HepG2 (cell line): ENCODE measurements around the gene VAC14. TPM values are rescaled to one million over a fixed set of nuclear protein-coding genes. Genes with fewer than 3 reads are reported as not detected.

Source experiments
- EHMT2 ChIP-seq: fragments of 200-600 bp; sonication (generic); IDR thresholded peaks from 2 replicates; pipeline ENCODE4 v1.7.0; 2017; ENCODE audit warnings: antibody characterized with exemption, low read depth, low read length, borderline replicate concordance
- GPN1 ChIP-seq: sonication (generic); formaldehyde crosslinking; IDR thresholded peaks from 2 replicates; pipeline ENCODE4 v1.5.1; 2020; ENCODE audit warnings: missing genetic modification reagents, borderline replicate concordance
- IRF9 ChIP-seq: sonication (generic); formaldehyde crosslinking; IDR thresholded peaks from 2 replicates; pipeline ENCODE4 v1.8.0; 2022; ENCODE audit warnings: missing genetic modification reagents, mild to moderate bottlenecking, borderline replicate concordance
- KLF9 ChIP-seq: IDR thresholded peaks from 2 replicates; pipeline ENCODE4 v1.6.1; 2016; ENCODE audit warnings: low read depth
- MTA3 ChIP-seq: sonication (generic); formaldehyde crosslinking; IDR thresholded peaks from 2 replicates; pipeline ENCODE4 v1.4.0; 2020; ENCODE audit warnings: missing genetic modification reagents
- NRL ChIP-seq: sonication (generic); formaldehyde crosslinking; IDR thresholded peaks from 2 replicates; pipeline ENCODE4 v1.5.0; 2020; ENCODE audit warnings: missing genetic modification reagents, mild to moderate bottlenecking, moderate library complexity, borderline replicate concordance
- PHF5A ChIP-seq: IDR thresholded peaks from one replicate; pipeline ENCODE4 v1.6.1; 2018; ENCODE audit warnings: low read depth, missing genetic modification reagents; ENCODE audit not compliant: unreplicated experiment
- PRMT3 ChIP-seq: sonication (generic); formaldehyde crosslinking; IDR thresholded peaks from 2 replicates; pipeline ENCODE4 v1.8.1; 2022; ENCODE audit warnings: low read depth, mild to moderate bottlenecking, moderate library complexity, missing genetic modification reagents, borderline replicate concordance
- SAP130 ChIP-seq: IDR thresholded peaks from 2 replicates; pipeline ENCODE4 v1.6.1; 2016; ENCODE audit warnings: low read depth
- SIX1 ChIP-seq: sonication (generic); formaldehyde crosslinking; IDR thresholded peaks from 2 replicates; pipeline ENCODE4 v1.4.0; 2020; ENCODE audit warnings: missing genetic modification reagents, borderline replicate concordance
- ZBTB43 ChIP-seq: sonication (generic); formaldehyde crosslinking; conservative IDR thresholded peaks from 2 replicates; pipeline ENCODE4 v1.4.0; 2020; ENCODE audit warnings: missing genetic modification reagents
- ZNF598 ChIP-seq: sonication (generic); formaldehyde crosslinking; IDR thresholded peaks from 2 replicates; pipeline ENCODE4 v1.5.1; 2020; ENCODE audit warnings: mild to moderate bottlenecking, missing genetic modification reagents, borderline replicate concordance
- ZNF646 ChIP-seq: sonication (generic); formaldehyde crosslinking; IDR thresholded peaks from 2 replicates; pipeline ENCODE4 v1.9.0; 2021; ENCODE audit warnings: mild to moderate bottlenecking, missing genetic modification reagents
- ZNF776 ChIP-seq: sonication (generic); formaldehyde crosslinking; IDR thresholded peaks from 2 replicates; pipeline ENCODE4 v1.4.0; 2020; ENCODE audit warnings: mild to moderate bottlenecking, missing genetic modification reagents
- ZZZ3 ChIP-seq: sonication (generic); formaldehyde crosslinking; IDR thresholded peaks from 2 replicates; pipeline ENCODE4 v1.4.0; 2020; ENCODE audit warnings: missing genetic modification reagents, mild to moderate bottlenecking, borderline replicate concordance
- polyA plus RNA-seq, 8 experiments: library from polyadenylated mRNA; depleted of rRNA in 3 of 8; stranded (reverse) in 7 of 8; unstranded in 1 of 8; fragments of >200 nt; fragmentation: Illumina TruSeq in 4 of 8; extraction: Trizol in 4 of 8; gene quantifications; 2 replicates each; pipeline versions ENCODE4 v1.2.1 to v1.2.3, GENCODE V29; 2011 to 2016; ENCODE audit warnings: low read depth in 4 of 8, missing spikeins in 1 of 8, mixed read lengths in 1 of 8; ENCODE audit not compliant: insufficient read depth in 1 of 8
- total RNA-seq, 5 experiments: library from RNA; depleted of rRNA; stranded (reverse); fragments of >200 nt; fragmentation: Illumina TruSeq; extraction: Trizol; gene quantifications; 2 replicates each; pipeline ENCODE4 v1.2.3, GENCODE V29; 2016; ENCODE audit warnings: low read depth in 1 of 5
- TF ChIP-seq, protein P1 (sequence below): IDR thresholded peaks from 2 replicates; pipeline ENCODE4 v1.6.1; 2016; ENCODE audit warnings: missing compliant biosample characterization, missing genetic modification reagents, borderline replicate concordance
- TF ChIP-seq, protein P2 (sequence below): sonication (generic); formaldehyde crosslinking; IDR thresholded peaks from 2 replicates; pipeline ENCODE4 v1.4.0; 2020; ENCODE audit warnings: missing genetic modification reagents, borderline replicate concordance

Gene VAC14
- total and polyA plus RNA-seq, 2 of the 13 experiments (the other 11 are each of a cell fraction or from before 2014, with no cell fraction given), result 23.5 to 24.6 TPM

DNA sequence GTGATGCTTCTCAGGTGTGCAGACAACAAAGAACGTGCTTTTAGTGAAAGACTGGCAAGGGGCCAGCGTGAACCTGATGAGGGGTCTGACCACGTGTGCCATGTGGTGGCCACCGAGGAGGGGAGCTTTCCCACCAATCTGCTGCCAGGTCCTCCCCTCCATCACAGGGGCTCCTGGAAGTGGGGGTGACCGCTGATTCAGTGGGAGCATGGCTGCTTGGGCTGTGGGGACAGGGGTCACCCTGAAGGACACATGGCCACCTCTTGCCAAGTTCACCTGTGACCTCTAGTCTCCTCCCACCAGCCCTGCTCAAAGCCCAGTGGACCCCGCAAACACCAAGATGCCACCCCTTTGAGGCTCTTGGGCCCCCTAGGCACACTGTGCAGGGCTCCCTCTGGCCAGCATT, 77.2 kb downstream of the VAC14 start (continued):
- TF ChIP-seq, protein P1, sequence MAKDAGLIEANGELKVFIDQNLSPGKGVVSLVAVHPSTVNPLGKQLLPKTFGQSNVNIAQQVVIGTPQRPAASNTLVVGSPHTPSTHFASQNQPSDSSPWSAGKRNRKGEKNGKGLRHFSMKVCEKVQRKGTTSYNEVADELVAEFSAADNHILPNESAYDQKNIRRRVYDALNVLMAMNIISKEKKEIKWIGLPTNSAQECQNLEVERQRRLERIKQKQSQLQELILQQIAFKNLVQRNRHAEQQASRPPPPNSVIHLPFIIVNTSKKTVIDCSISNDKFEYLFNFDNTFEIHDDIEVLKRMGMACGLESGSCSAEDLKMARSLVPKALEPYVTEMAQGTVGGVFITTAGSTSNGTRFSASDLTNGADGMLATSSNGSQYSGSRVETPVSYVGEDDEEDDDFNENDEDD (CRISPR knock-in tag), result no peak
- no peak for TF ChIP-seq ZZZ3 (CRISPR knock-in tag)
- TF ChIP-seq ZNF646 (CRISPR knock-in tag), result no peak
- TF ChIP-seq SAP130, result no peak
- TF ChIP-seq IRF9, result no peak
- TF ChIP-seq NRL, result peak; percentile 71
- TF ChIP-seq MTA3 (CRISPR knock-in tag), result no peak
- no peak for TF ChIP-seq SIX1 (CRISPR knock-in tag)
- TF ChIP-seq ZNF598 (CRISPR knock-in tag), result no peak
- TF ChIP-seq, protein P2, sequence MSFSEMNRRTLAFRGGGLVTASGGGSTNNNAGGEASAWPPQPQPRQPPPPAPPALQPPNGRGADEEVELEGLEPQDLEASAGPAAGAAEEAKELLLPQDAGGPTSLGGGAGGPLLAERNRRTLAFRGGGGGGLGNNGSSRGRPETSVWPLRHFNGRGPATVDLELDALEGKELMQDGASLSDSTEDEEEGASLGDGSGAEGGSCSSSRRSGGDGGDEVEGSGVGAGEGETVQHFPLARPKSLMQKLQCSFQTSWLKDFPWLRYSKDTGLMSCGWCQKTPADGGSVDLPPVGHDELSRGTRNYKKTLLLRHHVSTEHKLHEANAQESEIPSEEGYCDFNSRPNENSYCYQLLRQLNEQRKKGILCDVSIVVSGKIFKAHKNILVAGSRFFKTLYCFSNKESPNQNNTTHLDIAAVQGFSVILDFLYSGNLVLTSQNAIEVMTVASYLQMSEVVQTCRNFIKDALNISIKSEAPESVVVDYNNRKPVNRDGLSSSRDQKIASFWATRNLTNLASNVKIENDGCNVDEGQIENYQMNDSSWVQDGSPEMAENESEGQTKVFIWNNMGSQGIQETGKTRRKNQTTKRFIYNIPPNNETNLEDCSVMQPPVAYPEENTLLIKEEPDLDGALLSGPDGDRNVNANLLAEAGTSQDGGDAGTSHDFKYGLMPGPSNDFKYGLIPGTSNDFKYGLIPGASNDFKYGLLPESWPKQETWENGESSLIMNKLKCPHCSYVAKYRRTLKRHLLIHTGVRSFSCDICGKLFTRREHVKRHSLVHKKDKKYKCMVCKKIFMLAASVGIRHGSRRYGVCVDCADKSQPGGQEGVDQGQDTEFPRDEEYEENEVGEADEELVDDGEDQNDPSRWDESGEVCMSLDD (CRISPR knock-in tag), result peak; percentile 23; the same call in 1 of the 2 replicates
- no peak for TF ChIP-seq KLF9 (CRISPR knock-in tag)
- no peak for TF ChIP-seq ZBTB43 (CRISPR knock-in tag)
- TF ChIP-seq PHF5A, result no peak
- no peak for TF ChIP-seq ZNF776 (CRISPR knock-in tag)
- TF ChIP-seq PRMT3 (CRISPR knock-in tag), result no peak
- no peak for TF ChIP-seq EHMT2
- no peak for TF ChIP-seq GPN1 (CRISPR knock-in tag)
